GM18526 (cell line): ENCODE measurements around the gene LRRC46.

Experiments used
- POLR2A ChIP-seq: IDR thresholded peaks from 3 replicates; pipeline ENCODE4 v1.6.1; 2011; ENCODE audit not compliant: insufficient read length; ENCODE audit errors: extremely low read depth

LRRC46 gene

DNA sequence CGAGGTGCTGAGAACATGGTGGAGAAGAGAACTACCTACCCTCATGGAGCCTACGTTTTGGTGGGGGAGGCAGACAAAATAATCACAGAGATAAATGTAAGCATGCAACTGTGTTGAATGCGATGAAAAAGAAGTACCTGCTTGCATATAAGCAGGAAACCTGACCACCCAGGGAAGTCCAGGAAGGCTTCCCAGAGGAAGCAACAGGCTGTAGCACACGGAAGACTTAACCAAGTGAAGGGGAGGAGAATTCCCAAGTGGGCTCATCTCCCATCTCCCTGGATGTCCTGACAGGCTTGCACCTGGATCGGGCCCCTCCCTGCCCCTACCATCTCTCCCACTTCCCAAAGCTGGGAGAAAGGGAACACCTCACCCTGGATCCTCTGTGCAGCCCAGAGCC is 7.6 kb downstream of the LRRC46 start:
- no peak for TF ChIP-seq POLR2A

DNA sequence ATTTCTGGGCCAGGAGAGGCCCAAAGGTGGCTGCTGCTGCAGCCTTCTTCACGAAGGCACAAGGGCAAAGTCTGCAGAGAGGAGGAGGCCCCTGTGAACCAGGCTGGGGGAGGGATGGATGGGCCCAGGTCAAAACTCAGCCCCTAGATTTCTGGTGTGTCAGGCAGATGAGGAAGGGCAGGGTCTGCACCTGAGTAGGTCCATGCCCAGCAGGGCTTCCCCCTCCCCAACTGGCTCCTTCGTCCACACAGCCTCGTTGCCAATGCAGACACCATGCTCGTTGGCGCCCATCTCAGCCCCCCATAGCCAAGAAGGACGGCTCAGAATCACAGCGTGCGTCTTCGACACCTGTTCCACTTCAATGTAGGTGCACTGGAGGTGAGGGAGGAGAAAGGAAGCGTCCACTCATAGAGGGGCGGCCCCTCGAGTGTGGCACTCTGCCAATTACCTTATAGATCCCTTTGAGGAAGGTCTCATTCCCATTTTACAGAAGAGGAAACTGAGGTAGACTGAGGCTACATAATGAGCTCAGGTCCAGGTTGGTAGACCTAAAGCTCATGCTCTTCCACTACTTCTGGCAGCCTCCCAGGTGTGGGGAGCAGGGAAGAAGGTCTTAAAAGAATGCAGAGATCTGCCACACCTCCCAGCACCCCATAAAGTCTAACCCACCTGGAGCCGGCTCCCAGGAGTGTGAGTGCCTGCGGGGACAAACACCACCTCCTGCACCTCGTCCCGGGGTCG is 8.7 kb downstream of the LRRC46 start:
- no peak for TF ChIP-seq POLR2A

GRCh38 chr17:47840742-47841487 is 9.4 kb downstream of the LRRC46 start, which contains the start of gene SCRN2:
TSS of gene SCRN2 (minus strand) at chr17:47841273. CDS start at chr17:47840843, 430 bp downstream.
- peak; percentile 46 for TF ChIP-seq POLR2A

DNA sequence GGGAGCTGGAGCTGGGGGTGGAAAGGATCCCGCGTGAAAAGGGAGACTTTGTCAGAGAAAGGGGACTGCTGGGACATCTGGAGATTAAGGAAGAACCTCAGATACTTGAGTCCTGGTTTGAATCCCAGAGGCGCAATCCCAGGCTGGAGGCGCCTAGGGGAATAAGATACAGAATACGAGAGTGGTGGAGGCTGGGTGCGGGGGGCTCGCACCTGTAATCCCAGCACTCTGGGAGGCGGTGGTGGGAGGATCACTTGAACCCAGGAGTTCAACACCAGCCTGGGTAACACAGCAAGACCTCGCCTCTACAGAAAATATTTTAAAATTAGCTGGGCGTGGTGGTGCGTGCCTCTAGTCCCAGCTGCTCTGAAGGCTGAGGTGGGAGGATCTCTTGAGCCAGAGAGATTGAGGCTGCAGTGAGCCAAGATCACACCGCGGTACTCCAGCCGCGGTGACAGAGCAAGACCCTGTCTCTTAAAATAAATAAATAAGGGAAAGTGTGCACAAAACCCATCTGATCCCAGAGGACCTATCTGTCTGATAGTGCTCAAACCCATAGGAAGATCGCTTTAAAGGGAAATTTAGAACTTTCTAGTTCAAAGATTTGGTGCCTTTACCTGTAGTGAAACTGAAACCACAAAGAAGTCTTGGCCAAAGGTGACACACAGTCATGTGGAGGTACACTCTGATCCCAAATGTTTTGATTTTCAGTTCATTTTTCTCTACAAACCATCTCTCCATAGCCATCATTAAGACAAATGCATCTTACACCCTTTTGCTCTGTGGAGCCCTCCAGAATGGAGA is 10.2 kb downstream of the LRRC46 start:
- no peak for TF ChIP-seq POLR2A

DNA sequence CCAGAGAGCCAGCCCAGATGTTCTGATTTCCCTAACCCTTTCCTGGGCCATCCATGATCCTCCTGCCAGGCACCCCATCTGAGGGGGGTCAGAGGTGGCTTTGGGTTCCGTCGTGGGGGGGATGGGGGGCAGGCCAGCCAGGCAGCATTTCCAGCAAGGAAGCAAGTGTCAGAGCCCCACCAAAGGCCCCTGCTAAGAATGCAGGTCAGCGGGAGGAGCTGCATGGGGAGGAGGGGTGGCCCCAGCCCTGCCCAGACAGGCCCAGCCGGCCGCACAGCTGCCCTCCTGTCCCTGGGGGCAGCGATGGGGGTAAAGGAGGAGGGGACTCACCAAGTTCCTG is 11.9 kb downstream of the LRRC46 start:
- no peak for TF ChIP-seq POLR2A

- no peak for TF ChIP-seq POLR2A
These were observed 12.8 kb downstream of the LRRC46 start for GRCh38 chr17:47844227-47844626.

DNA sequence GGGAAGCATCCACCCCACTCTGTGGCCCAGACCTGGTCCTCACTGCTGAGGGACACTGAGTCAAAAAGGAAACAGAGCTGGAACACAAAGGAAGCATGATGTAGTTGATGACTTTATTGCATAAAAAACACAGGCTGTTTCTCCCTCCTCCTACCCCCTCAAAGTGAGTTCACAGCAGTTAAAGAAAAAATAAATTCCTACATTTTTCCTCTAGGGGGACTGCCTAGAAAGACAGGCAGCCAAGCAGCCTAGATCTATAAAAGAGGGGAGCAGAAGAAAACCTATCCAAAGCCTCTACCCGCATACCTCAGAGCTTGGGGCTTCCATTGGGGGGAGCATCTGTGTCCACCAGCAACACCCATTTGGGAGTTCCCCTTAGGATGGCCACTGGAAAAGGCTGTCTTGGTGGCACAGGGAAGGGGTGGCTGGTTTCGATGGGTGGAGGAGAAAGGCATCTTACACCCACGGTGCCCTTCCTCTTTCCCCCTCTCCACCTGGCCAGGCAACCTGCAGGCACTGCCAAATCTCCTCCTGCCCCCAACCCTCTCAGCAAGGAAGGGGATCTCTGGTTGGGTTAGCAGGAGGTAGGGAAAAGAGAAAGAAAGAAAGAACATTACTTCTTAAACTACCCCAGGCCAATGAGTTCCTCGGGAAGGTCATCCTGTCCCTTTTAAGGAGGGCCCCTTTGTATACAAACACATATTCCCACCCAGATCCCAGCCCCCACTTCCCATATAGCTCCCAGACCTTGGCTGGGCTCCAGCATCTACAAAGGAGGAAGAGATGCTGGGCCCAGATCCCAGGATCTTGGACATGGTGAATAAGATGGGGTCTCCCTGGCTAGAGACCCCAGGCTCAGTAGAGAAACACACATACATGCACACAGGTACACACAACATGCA is 13.6 kb downstream of the LRRC46 start:
- TF ChIP-seq POLR2A, result no peak

DNA sequence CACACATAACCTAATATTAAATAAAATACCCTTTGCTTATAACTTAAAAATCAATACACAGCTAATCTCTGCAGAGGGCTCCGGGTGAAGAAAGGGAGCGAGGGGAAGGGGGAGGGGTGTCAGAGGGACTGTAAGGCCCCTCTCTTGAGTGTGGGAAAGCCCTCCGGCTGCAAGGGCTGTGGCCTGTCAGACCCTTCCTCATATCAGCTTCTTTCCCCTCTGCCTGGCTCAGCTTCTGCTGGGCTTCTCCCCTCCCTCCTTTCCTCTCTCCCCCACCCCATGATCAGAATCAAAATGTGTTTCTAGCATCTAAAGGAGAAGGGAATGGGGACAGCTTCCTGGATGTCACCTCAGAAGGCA is 14.2 kb downstream of the LRRC46 start:
- no peak for TF ChIP-seq POLR2A

DNA sequence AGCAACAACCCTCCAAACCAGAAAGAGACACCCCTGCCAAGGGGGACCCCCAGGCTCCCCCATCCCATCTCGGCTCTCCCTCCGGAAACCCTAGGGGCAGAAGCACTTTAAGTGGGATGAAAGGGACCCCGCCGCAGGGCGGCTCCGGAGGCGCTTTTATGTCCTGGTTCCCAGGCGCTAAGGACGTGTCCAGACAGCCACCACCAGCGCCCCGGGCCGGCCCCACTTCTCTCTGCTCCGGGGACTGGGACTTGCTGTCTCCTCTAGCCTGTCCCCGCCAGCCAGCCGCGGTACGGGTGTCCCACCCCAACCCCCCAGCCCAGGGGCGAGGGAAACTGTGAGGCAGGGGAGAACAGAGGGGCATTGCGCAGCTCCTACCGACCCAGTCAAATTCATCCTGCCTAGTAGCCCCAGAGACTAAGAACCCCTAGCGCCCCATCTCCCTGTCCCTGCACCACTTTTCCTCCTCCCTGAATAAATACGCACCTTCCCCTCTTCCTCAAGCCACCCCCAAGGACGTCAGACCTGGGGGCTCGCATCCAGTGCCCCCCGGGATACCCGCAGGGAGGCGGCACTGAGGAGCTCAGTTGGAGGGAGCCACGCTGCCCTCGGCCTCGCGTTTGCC is 15.4 kb downstream of the LRRC46 start:
- no peak for TF ChIP-seq POLR2A

- no peak for TF ChIP-seq POLR2A
These were observed 16.1 kb downstream of the LRRC46 start for GRCh38 chr17:47847341-47848197.

- TF ChIP-seq POLR2A, result no peak
These were observed 16.7 kb downstream of the LRRC46 start for GRCh38 chr17:47848198-47848513.

GRCh38 chr17:47850373-47850691 is 18.9 kb downstream of the LRRC46 start:
- TF ChIP-seq POLR2A, result no peak

GRCh38 chr17:47850692-47851573 is 19.5 kb downstream of the LRRC46 start, which contains the start of gene SP6:
TSS of gene SP6 (minus strand) at chr17:47851163. CDS start at chr17:47848429, 2,734 bp downstream.
- TF ChIP-seq POLR2A, result no peak

DNA sequence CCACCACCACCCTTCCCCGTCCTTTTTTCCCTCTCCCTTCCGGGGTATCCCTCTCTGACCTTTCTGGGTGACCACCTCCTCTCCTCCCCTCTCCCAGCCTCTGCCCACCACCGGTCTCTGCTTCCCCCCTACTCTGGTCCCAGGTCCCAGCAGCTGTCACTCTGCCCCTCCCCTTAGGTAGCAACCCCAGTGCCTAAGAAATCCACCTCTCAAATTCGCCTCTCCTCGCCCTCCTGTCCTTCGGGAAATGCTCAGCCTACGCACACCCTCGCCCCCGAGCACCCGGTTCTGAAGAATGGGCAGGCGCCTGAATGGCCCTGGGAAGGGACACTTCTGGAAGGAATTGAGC is 20.3 kb downstream of the LRRC46 start:
- no peak for TF ChIP-seq POLR2A
